ENCODE measurements around the gene TNMD.
A peak's percentile ranks its signal among the peaks of the same experiment; 100 is the strongest.
"Not testable (repeated sequence)": the region's sequence is repeated elsewhere in the genome, so short reads cannot be mapped to it uniquely, and the experiment has no call there.

Gene TNMD

GRCh38 chrX:100584611-100585010 lies at the start of gene TNMD:
Gene TNMD, plus strand, starts transcription at chrX:100584936. Its CDS starts 83 bp downstream, at chrX:100585019.
- no peak within 1 kb of the TSS for H3K4me3 Mint-ChIP-seq
- no peak for ATAC-seq
- H3K27ac Mint-ChIP-seq = no peak within 1 kb of the TSS
- no peaks in the 10 kb centered on the region for H3K9me3 Mint-ChIP-seq
- DNase-seq (ENCODE audit: low spot score in 2 of 2) = no peak
- no peaks in the 10 kb centered on the region for H3K36me3 Mint-ChIP-seq
- H3K4me1 Mint-ChIP-seq = no peaks in the 10 kb centered on the region

- not testable (repeated sequence) for DNase-seq (ENCODE audit: low spot score in 2 of 2); H3K36me3 Mint-ChIP-seq; H3K4me1 Mint-ChIP-seq; H3K4me3 Mint-ChIP-seq; ATAC-seq; H3K9me3 Mint-ChIP-seq; H3K27ac Mint-ChIP-seq
Observed at GRCh38 chrX:100565534-100565933, 19.2 kb upstream of the TNMD start.

- no peak for ATAC-seq
- no peak for DNase-seq (ENCODE audit: low spot score in 2 of 2)
- Mint-ChIP-seq H3K4me3 (no peak overlapping the region), H3K27ac (no peak overlapping the region), H3K4me1 (no peaks in the 10 kb centered on the region), H3K9me3 (no peaks in the 10 kb centered on the region), H3K36me3 (no peaks in the 10 kb centered on the region)
Observed at GRCh38 chrX:100586747-100587146, 2.0 kb downstream of the TNMD start.

DNA sequence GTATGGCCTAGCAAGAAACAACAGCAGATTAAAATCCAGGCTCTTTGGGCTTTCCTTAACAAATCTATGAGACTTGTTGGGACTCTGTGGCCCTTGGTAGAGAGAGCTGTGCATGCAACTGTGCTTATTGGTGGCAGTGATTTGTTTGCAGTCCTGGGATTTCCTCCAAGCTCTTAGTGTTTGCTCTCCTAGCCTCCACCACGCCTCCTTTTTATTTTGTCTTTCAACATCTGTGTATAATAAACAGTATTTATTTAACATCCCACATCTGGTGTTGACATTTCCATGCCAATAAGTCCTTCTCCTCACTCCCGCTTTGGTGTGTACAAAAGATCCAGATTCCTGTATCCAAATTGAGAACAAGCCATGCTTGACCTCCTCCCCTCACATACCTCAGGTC lies 3.1 kb downstream of the TNMD start:
- no peak overlapping the region for H3K27ac Mint-ChIP-seq
- no peaks in the 10 kb centered on the region for H3K36me3 Mint-ChIP-seq
- H3K4me1 Mint-ChIP-seq = no peaks in the 10 kb centered on the region
- H3K9me3 Mint-ChIP-seq = no peaks in the 10 kb centered on the region
- ATAC-seq = no peak
- H3K4me3 Mint-ChIP-seq = no peak overlapping the region
- DNase-seq (ENCODE audit: low spot score in 2 of 2) = no peak

GRCh38 chrX:100591256-100592051 lies 6.7 kb downstream of the TNMD start:
- Mint-ChIP-seq H3K36me3 (no peaks in the 10 kb centered on the region), H3K27ac (no peak overlapping the region), H3K4me3 (no peak overlapping the region), H3K4me1 (no peaks in the 10 kb centered on the region), H3K9me3 (no peaks in the 10 kb centered on the region)
- ATAC-seq (no peak), DNase-seq (ENCODE audit: low spot score in 2 of 2) (no peak)

- DNase-seq (ENCODE audit: low spot score in 2 of 2) (no peak), ATAC-seq (no peak)
- no peaks in the 10 kb centered on the region for H3K36me3 Mint-ChIP-seq
- H3K27ac Mint-ChIP-seq = no peak overlapping the region
- H3K9me3 Mint-ChIP-seq = no peaks in the 10 kb centered on the region
- no peaks in the 10 kb centered on the region for H3K4me1 Mint-ChIP-seq
- no peak overlapping the region for H3K4me3 Mint-ChIP-seq
Observed at GRCh38 chrX:100593126-100593525, 8.4 kb downstream of the TNMD start.

DNA sequence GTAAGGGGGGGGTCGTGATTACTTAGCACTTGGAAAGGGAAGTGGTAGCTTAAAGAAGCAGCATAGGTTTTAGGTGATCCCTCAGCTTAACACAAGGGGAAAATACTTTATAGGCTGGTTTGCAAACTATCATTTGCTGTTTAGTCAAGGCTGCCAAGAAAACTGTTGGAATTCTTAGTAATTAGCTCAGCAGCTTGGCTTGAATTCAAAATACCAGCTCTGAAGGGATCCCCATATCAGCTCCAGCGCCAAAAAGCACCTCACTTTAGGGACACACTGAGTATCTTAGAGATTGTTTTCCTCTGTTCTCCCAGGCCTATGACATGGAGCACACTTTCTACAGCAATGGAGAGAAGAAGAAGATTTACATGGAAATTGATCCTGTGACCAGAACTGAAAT lies 8.8 kb downstream of the TNMD start:
- no peaks in the 10 kb centered on the region for H3K4me1 Mint-ChIP-seq
- DNase-seq (ENCODE audit: low spot score in 2 of 2) (no peak), ATAC-seq (no peak)
- H3K4me3 Mint-ChIP-seq = no peak overlapping the region
- no peaks in the 10 kb centered on the region for H3K36me3 Mint-ChIP-seq
- H3K27ac Mint-ChIP-seq = no peak overlapping the region
- H3K9me3 Mint-ChIP-seq = no peaks in the 10 kb centered on the region

DNA sequence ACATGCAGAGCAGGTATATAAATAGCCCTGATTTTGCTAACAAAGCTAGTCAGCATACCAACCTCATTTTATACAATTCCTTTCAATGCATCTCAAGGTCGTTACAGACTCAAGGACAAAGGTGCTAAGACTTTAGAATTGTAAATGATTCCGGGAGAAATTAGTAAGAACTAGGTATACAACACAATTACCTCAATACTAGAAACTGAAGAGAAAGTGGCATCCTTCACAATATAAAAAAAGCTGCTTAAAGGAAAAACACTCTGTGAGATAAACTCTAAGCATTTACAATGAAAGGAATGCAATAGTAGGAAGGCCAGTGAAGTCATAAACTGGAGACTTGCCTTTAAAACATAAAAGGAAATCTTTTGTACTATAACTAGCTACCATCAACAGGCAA lies 11.9 kb downstream of the TNMD start:
- no peaks in the 10 kb centered on the region for H3K4me1 Mint-ChIP-seq
- H3K9me3 Mint-ChIP-seq = no peaks in the 10 kb centered on the region
- no peak overlapping the region for H3K27ac Mint-ChIP-seq
- ATAC-seq = no peak
- H3K36me3 Mint-ChIP-seq = no peaks in the 10 kb centered on the region
- no peak overlapping the region for H3K4me3 Mint-ChIP-seq
- no peak for DNase-seq (ENCODE audit: low spot score in 2 of 2)

GRCh38 chrX:100599456-100599855 lies 14.7 kb downstream of the TNMD start:
- no peak for ATAC-seq
- Mint-ChIP-seq H3K4me3 (no peak overlapping the region), H3K4me1 (no peaks in the 10 kb centered on the region), H3K27ac (no peak overlapping the region), H3K9me3 (no peaks in the 10 kb centered on the region), H3K36me3 (no peaks in the 10 kb centered on the region)
- no peak for DNase-seq (ENCODE audit: low spot score in 2 of 2)

DNA sequence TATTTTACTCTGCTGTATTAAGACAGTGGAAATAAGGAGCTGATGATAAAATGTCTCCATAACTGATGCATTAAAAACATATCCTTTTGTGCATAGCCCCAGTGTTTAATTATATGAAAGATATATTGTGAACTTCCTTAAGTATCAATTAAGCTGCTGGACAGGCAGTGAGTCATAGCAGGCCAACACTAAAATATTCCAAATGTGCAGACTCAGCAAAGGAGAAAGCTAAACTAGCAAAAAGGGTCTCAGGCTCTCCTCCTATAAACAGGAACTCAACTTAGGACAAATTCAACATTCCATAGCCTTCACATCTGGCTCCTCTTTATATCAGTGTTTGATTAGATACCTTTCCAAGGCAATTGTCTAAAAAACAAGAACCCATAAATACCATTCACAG lies 15.6 kb downstream of the TNMD start:
- H3K36me3 Mint-ChIP-seq = no peaks in the 10 kb centered on the region
- H3K9me3 Mint-ChIP-seq = no peaks in the 10 kb centered on the region
- no peaks in the 10 kb centered on the region for H3K4me1 Mint-ChIP-seq
- H3K27ac Mint-ChIP-seq = no peak overlapping the region
- no peak for ATAC-seq
- DNase-seq (ENCODE audit: low spot score in 2 of 2) = no peak
- H3K4me3 Mint-ChIP-seq = no peak overlapping the region

DNA sequence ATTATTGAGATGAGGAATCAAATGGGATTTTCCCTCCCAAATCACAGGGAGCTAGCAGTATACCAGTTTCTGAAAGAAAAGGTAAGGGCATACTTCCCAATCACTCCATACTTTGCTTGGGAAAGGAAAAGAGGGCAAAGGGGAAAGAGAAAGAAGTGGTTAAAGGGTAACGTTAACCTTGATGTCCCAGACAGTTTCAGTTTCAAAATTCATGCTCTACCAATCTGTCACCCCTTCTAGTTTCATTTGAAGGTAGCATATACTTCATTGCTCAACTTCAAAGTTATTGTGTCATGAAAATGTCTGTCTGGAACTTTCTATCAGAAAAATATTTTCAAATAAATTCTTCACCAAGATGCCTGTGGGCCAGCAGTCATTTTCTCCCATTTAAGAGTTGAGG lies 16.0 kb downstream of the TNMD start:
- no peaks in the 10 kb centered on the region for H3K36me3 Mint-ChIP-seq
- ATAC-seq = no peak
- H3K9me3 Mint-ChIP-seq = no peaks in the 10 kb centered on the region
- no peak for DNase-seq (ENCODE audit: low spot score in 2 of 2)
- H3K4me1 Mint-ChIP-seq = no peaks in the 10 kb centered on the region
- no peak overlapping the region for H3K27ac Mint-ChIP-seq
- H3K4me3 Mint-ChIP-seq = no peak overlapping the region

GRCh38 chrX:100606753-100607152 lies 22.0 kb downstream of the TNMD start:
- H3K4me1 Mint-ChIP-seq = no peaks in the 10 kb centered on the region
- no peaks in the 10 kb centered on the region for H3K36me3 Mint-ChIP-seq
- H3K27ac Mint-ChIP-seq = no peak overlapping the region
- H3K4me3 Mint-ChIP-seq = no peak overlapping the region
- ATAC-seq = no peak
- DNase-seq (ENCODE audit: low spot score in 2 of 2) = no peak
- H3K9me3 Mint-ChIP-seq = no peaks in the 10 kb centered on the region

DNA sequence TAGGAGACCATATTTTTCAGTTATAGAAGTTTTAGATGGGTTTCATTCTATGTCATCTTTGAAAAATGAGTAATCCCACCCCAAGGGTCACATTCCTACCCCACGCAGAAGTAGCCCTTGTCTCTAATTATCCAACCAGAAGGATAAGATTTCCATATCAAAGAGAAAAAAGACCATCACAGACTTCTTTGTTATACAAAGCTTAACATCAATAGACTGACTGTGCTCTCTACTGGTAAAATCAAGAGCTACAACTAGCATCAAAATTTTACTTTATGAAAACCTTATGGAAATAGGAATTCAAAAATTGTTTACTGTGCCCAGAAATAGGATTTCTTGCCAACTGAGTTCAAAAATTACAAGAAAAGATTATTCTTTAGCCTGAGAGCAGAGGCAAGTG lies 24.9 kb downstream of the TNMD start:
- H3K4me1 Mint-ChIP-seq = no peaks in the 10 kb centered on the region
- no peak overlapping the region for H3K4me3 Mint-ChIP-seq
- DNase-seq (ENCODE audit: low spot score in 2 of 2) (no peak), ATAC-seq (no peak)
- no peaks in the 10 kb centered on the region for H3K9me3 Mint-ChIP-seq
- H3K27ac Mint-ChIP-seq = no peak overlapping the region
- H3K36me3 Mint-ChIP-seq = no peaks in the 10 kb centered on the region

- Mint-ChIP-seq H3K4me1 (no peaks in the 10 kb centered on the region), H3K4me3 (no peak overlapping the region), H3K9me3 (no peaks in the 10 kb centered on the region), H3K36me3 (no peaks in the 10 kb centered on the region), H3K27ac (no peak overlapping the region)
- no peak for DNase-seq (ENCODE audit: low spot score in 2 of 2)
- no peak for ATAC-seq
Observed at GRCh38 chrX:100611951-100612350, 27.2 kb downstream of the TNMD start.

DNA sequence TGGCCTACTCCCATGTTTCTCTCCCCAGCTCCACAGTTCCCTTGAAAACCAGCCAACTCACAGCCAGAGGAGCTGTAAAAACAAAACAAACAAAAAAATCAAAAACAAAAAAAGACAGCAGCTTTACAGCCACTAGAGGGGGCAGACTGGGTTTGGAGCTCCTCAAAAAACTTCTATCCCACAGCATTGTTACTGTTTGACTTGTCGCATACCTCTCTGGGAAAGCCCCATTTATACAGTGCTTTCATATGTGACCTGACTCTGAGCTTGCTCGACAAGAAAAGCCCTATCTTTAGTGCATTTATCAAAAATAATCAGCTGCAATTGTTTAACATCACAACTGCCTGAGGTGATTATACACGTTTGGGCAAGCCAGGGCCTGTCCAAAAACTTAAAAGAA lies 30.3 kb downstream of the TNMD start:
- H3K9me3 Mint-ChIP-seq = no peaks in the 10 kb centered on the region
- H3K27ac Mint-ChIP-seq = no peak overlapping the region
- no peaks in the 10 kb centered on the region for H3K4me1 Mint-ChIP-seq
- no peak for DNase-seq (ENCODE audit: low spot score in 2 of 2)
- H3K4me3 Mint-ChIP-seq = no peak overlapping the region
- H3K36me3 Mint-ChIP-seq = no peaks in the 10 kb centered on the region
- peak; percentile 72 for ATAC-seq

DNA sequence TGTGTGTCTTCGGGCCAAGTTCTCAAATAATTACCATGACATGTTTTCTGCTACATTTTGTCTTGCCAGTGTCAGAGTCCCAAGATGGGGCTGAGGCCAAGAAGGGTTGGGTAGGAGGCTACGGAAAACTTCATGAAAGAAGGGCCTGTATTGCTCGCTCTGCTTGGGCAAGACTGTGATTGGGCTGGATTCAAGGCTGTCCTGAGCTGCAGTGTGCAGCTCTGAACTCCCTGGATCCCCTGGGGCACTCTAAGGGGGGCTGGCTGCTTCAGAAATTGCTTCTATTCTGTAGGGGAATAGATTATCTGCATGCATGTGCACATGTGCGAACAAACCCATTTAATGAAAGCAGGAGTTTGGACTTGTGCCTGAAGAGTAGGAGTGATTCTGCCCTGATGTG lies 38.3 kb downstream of the TNMD start:
- peaks cover 8% of the 10 kb centered on the region for H3K4me1 Mint-ChIP-seq
- no peaks in the 10 kb centered on the region for H3K36me3 Mint-ChIP-seq
- H3K4me3 Mint-ChIP-seq = no peak overlapping the region
- ATAC-seq (no peak), DNase-seq (ENCODE audit: low spot score in 2 of 2) (no peak)
- H3K9me3 Mint-ChIP-seq = no peaks in the 10 kb centered on the region
- no peak overlapping the region for H3K27ac Mint-ChIP-seq

Data from stimulated activated effector memory CD8-positive, alpha-beta T cell treated with anti-CD3 and anti-CD28 coated beads, Interleukin-12 subunit alpha, Interleukin-12 subunit beta, amount 100 ng/mL, for 72 hours (primary cell).